NCI-H2029 treated with DMSO at 0.1 percent for 48 hours (cell line): ENCODE data around the gene SOBP.
"Not testable (repeated sequence)": the region's sequence is repeated elsewhere in the genome, so short reads cannot be mapped to it uniquely, and the experiment has no call there.

ENCODE experiments used
- DNase-seq: peaks from one replicate; lab custom pipeline; 2025; lab: John Stamatoyannopoulos, UW

SOBP gene

GRCh38 chr6:107489636-107490565, at the start of gene SOBP:
Gene SOBP (plus strand): TSS chr6:107490117. CDS start chr6:107490617, 500 bp downstream.
- peak; percentile 13 for DNase-seq

GRCh38 chr6:107440936-107441335, 49.0 kb upstream of the SOBP start:
- no peak for DNase-seq

- no peak for DNase-seq
Measured at GRCh38 chr6:107441682-107442081, 48.2 kb upstream of the SOBP start.

GRCh38 chr6:107442938-107443607, 46.8 kb upstream of the SOBP start:
- DNase-seq: no peak

- DNase-seq: no peak
Measured at GRCh38 chr6:107443608-107444267, 46.2 kb upstream of the SOBP start.

- DNase-seq: no peak
Measured at GRCh38 chr6:107444277-107444676, 45.6 kb upstream of the SOBP start.

- DNase-seq: no peak
Measured at GRCh38 chr6:107447663-107448216, 42.2 kb upstream of the SOBP start.

GRCh38 chr6:107448776-107449175, 41.1 kb upstream of the SOBP start:
- DNase-seq: no peak

GRCh38 chr6:107458672-107459282, 31.1 kb upstream of the SOBP start:
- peak; percentile 34 for DNase-seq

GRCh38 chr6:107459283-107460082, 30.4 kb upstream of the SOBP start, which contains the start of gene PDSS2:
Gene PDSS2 (minus strand): TSS chr6:107459564. CDS start chr6:107459285, 279 bp downstream.
- peak; percentile 90 for DNase-seq

GRCh38 chr6:107460083-107460631, 29.8 kb upstream of the SOBP start:
- DNase-seq: peak; percentile 45

- no peak for DNase-seq
Measured at GRCh38 chr6:107466062-107466461, 23.9 kb upstream of the SOBP start.

GRCh38 chr6:107470364-107470763, 19.6 kb upstream of the SOBP start:
- DNase-seq: no peak

- no peak for DNase-seq
Measured at GRCh38 chr6:107473660-107474059, 16.3 kb upstream of the SOBP start.

- not testable (repeated sequence) for DNase-seq
Measured at GRCh38 chr6:107475360-107475759, 14.6 kb upstream of the SOBP start.

GRCh38 chr6:107475826-107476225, 14.1 kb upstream of the SOBP start:
- not testable (repeated sequence) for DNase-seq

GRCh38 chr6:107479089-107479690, 10.7 kb upstream of the SOBP start:
- DNase-seq: no peak

GRCh38 chr6:107485157-107485556, 4.8 kb upstream of the SOBP start:
- DNase-seq: no peak

GRCh38 chr6:107488174-107488874, 1.6 kb upstream of the SOBP start:
- DNase-seq: no peak
